ENCODE results near the gene NAA40.

Gene NAA40

DNA sequence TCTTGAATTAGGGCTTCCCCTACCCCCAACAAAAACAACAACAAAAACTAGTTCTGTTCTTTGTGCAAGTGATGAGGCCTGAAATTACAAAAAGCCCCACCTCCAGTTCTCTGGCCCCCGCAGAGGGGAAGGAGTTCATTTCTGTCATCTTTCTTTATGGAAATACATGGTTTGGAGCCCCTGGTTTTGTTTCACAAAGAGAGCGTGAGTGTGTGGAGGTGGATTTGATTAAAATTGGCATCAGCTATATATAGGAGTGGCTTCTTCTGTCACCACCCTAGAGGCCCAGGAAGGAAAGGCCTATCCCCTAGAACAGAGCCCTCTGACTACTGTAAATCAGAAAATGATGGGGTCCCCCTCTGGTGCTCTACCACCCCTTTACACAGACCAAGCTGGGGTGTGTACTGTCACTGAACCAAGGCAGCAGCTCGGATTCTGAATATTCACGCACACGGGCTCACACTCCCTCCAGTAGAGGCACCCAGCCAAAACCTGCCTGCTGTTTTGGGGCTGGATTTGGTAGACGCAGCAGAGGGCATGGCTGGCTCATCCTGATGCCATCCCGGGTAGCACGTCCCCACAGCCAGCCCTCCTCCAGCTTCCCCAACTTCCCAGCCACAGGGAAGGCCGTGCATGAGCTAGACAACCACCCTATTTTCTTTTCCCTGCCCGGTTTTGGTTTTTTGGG lies 41.2 kb upstream of the NAA40 start:
- no peak for DNase-seq (ENCODE audit: low read depth)
- H3K4me3 ChIP-seq (ENCODE audit: control insufficient read depth, low read depth, low read length), result no peak overlapping the region
- TF ChIP-seq, protein P1, sequence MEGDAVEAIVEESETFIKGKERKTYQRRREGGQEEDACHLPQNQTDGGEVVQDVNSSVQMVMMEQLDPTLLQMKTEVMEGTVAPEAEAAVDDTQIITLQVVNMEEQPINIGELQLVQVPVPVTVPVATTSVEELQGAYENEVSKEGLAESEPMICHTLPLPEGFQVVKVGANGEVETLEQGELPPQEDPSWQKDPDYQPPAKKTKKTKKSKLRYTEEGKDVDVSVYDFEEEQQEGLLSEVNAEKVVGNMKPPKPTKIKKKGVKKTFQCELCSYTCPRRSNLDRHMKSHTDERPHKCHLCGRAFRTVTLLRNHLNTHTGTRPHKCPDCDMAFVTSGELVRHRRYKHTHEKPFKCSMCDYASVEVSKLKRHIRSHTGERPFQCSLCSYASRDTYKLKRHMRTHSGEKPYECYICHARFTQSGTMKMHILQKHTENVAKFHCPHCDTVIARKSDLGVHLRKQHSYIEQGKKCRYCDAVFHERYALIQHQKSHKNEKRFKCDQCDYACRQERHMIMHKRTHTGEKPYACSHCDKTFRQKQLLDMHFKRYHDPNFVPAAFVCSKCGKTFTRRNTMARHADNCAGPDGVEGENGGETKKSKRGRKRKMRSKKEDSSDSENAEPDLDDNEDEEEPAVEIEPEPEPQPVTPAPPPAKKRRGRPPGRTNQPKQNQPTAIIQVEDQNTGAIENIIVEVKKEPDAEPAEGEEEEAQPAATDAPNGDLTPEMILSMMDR (IDR thresholded peaks at IDR 0.05; ENCODE audit: control insufficient read depth, insufficient read depth, low read depth, low read length, missing control alignments), result no peak

DNA sequence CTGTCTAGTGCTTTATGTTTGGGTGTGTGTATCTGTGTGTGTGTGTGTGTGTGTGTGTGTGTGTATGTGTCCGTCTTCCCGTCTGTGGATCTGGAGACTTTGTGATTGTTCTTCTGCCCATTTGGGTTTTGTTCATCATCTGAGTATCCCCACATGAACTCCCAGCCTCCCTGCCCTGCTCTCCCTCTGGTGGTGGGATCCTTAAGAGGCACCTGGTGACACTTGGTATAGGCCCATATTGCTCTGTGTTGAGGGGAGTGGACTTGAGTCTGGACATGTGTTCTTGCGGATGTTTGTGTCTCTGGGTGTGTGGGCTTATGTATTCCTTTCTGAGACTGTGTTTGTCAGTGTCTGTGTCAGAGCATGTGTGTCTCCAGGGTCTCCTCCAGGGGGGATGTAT lies 37.1 kb upstream of the NAA40 start:
- no peak overlapping the region for H3K4me3 ChIP-seq (ENCODE audit: control insufficient read depth, low read depth, low read length)
- DNase-seq (ENCODE audit: low read depth), result no peak
- TF ChIP-seq, protein P1 (IDR thresholded peaks at IDR 0.05; ENCODE audit: control insufficient read depth, insufficient read depth, low read depth, low read length, missing control alignments), result peak; percentile 45

DNA sequence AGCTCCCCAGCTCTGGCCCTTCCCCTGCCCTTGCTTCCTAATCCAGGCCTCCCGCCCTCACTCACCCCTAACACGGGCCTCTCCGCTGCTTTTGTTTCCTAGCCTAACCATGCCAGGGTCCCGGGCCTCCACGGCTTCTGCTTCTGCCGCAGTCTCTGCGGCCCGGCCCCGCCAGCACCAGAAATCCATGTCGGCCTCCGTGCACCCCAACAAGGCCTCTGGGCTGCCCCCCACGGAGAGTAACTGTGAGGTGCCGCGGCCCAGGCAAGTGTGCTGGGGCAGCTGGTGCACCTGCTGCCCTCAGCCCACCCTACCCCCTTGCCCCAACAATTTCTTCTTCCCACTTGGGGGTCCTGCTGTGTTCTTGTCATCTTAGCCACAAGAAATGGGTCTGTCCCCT lies 34.9 kb upstream of the NAA40 start:
- TF ChIP-seq, protein P1 (IDR thresholded peaks at IDR 0.05; ENCODE audit: control insufficient read depth, insufficient read depth, low read depth, low read length, missing control alignments), result no peak
- no peak overlapping the region for H3K4me3 ChIP-seq (ENCODE audit: control insufficient read depth, low read depth, low read length)
- DNase-seq (ENCODE audit: low read depth), result no peak

DNA sequence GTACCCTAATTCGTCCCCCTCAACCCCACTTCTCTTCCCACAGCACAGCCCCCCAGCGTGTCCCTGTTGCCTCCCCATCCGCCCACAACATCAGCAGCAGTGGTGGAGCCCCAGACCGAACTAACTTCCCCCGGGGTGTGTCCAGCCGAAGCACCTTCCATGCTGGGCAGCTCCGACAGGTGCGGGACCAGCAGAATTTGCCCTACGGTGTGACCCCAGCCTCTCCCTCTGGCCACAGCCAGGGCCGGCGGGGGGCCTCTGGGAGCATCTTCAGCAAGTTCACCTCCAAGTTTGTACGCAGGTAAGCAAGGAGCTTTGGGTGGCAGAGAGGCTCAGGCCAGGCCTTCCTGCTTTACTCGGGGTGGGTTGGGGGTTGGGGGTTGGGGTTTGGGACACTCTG lies 34.1 kb upstream of the NAA40 start:
- TF ChIP-seq, protein P1 (IDR thresholded peaks at IDR 0.05; ENCODE audit: control insufficient read depth, insufficient read depth, low read depth, low read length, missing control alignments), result no peak
- DNase-seq (ENCODE audit: low read depth), result no peak
- no peak overlapping the region for H3K4me3 ChIP-seq (ENCODE audit: control insufficient read depth, low read depth, low read length)

DNA sequence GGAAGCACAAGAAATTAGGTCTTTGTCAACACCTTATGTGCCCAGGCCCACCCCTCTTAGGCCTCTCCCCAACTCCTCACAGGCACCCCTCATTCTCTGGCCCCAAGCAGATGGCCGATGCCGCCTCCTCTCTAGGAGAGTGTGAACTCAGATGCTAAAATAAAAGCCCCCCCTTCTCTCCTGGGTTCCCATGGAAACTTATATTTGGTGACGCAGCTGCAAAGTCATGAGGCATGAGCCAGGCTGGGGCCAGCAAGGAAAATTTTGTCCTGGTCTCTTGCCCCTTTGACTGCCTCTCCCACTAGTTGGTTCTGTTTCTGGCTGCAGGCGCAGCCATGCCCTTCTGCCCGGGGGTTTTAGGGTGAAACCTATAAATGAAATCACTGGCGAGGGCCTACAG lies 33.6 kb upstream of the NAA40 start:
- no peak overlapping the region for H3K4me3 ChIP-seq (ENCODE audit: control insufficient read depth, low read depth, low read length)
- no peak for DNase-seq (ENCODE audit: low read depth)
- TF ChIP-seq, protein P1 (IDR thresholded peaks at IDR 0.05; ENCODE audit: control insufficient read depth, insufficient read depth, low read depth, low read length, missing control alignments), result no peak

DNA sequence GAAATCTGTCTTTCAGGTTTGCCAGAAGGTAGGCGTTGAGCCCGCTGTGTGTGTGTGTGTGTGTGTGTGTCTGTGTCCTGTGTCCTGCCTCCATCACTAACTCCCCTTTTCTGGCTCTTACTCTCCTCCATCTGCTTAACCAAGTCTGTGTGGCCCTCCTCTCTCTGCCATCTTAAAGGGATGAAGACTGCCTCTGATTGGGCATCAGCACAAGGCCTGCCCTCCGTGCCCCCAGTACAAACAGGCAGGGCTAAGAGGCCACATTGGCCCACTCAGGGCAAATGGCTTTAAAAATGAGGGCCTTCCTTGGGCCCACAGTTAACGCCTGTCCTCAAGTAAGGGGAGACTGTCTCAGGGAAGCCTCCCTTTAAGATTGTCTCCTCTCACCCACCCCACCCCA lies 32.7 kb upstream of the NAA40 start:
- TF ChIP-seq, protein P1 (IDR thresholded peaks at IDR 0.05; ENCODE audit: control insufficient read depth, insufficient read depth, low read depth, low read length, missing control alignments), result no peak
- no peak overlapping the region for H3K4me3 ChIP-seq (ENCODE audit: control insufficient read depth, low read depth, low read length)
- no peak for DNase-seq (ENCODE audit: low read depth)

Data from AG09309 (cell line).